Stimulated activated CD8-positive, alpha-beta memory T cell treated with anti-CD3 and anti-CD28 coated beads, Interleukin-15, amount 100 ng/mL, for 48 hours (primary cell): ENCODE data around the gene ZNF292.
A peak's percentile ranks its signal among the peaks of the same experiment; 100 is the strongest.
"Not testable (repeated sequence)": the region's sequence is repeated elsewhere in the genome, so short reads cannot be mapped to it uniquely, and the experiment has no call there.

Experiments
- DNase-seq, 2 donors: peaks; one replicate each; pipeline ENCODE4 v3.0.0-alpha.2; 2020; ENCODE audit warnings: low read depth in 2 of 2

The ZNF292 gene

DNA sequence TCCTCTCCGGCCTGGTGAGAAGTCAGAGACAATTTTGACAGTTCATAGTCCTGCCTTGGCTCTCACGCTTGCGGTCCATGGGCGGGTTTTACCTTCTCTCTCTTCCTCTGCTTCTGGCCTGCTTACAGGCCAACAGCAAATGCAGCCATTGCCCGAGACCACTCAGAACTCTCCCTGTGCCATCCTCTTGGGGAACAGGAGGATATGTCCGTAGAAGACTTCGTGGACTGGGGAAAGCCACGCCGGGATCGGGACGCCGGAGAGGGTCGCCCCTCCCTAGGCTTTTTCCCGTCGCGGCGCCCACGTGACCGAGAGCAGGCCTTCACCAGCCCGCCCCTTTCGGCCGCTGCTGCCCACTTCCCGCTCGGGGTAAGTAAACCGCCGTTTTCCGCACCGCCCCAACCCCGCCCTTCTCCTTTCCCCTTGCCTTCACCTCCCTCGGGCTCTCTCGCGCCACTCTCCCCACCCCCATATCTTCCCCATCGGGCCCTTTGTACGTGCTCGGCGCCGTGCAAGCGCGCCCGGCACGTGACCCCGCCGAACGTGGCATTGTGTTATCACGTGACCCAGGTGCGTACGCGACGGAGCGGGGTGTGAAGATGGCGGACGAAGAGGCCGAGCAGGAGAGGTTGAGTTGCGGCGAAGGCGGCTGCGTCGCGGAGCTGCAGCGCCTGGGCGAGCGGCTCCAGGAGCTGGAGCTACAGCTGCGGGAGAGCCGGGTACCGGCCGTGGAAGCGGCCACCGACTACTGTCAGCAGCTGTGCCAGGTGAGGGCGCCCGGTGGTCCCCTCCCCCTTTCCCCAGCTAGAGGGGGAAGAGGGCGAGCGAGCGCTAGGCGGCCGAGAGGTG, at the start of gene ZNF292:
Gene ZNF292, plus strand, starts transcription at position 573 of the 849 bp plus-strand sequence. Its CDS starts 27 bp downstream, at position 600.
- DNase-seq = peak; percentile 97 to 98

DNA sequence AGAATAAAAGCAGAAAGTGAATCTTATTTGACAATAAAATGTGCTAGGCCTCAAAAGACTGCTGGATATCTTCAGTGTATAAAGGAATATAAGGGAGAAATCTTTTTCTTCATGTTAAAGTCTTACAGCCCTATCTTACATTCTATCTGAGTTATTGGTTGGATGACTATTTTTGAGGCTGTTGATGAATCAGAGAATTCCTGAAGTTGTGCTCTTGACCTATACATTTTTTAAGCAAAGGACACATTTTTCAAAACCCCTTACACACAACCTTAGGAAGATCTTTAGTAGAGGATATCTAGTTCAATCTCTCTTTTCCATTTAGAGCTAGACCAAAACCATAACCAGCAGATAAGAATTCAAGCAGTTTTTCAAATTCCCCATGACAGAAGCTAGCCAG, 49.5 kb upstream of the ZNF292 start:
- no peak for DNase-seq

GRCh38 chr6:87110636-87111035, 44.7 kb upstream of the ZNF292 start:
- DNase-seq = no peak

GRCh38 chr6:87115402-87116135, 39.8 kb upstream of the ZNF292 start:
- DNase-seq = no peak

- no peak for DNase-seq
Observed at GRCh38 chr6:87116922-87117321, 38.4 kb upstream of the ZNF292 start.

DNA sequence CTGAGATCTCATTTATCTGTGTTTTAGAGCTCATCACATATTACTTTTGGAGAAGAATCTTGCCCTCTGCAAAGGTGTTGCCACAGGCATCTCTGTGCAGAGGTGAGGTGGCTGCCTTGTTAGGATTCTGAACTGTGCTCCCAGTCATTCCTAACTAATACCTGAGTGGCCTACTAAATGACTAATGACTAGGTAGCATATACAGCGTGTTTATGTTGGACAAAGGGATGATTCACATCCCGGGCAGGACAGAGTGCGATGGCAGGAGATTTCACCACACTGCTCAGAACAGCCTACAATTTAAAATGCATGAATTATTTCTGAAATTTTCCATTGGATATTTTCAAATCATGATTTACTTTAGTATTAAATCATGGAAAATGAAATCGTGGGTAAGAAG, 37.3 kb upstream of the ZNF292 start:
- DNase-seq = no peak

DNA sequence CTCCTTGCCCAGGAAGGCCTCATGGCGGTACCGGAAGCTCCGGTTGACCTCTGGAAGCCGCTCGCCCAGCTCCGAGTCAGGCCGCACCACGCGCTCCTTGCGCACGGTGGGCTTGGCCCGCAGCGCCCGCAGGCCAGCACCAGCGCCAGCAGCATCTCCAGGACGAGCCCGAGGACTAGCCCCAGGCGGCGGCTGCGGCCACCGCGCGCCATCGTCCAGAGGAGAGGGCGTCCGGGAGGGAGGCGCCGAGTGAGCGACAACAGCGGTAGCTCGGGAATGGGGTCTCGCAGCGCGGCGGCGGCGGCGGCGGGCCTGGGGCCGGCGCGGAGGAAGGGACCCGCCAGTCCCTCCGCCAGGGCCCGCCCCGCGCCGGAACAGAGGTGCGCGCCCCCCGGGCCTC, 32.9 kb upstream of the ZNF292 start:
- DNase-seq = no peak

- DNase-seq = no peak
Observed at GRCh38 chr6:87124074-87124473, 31.3 kb upstream of the ZNF292 start.

DNA sequence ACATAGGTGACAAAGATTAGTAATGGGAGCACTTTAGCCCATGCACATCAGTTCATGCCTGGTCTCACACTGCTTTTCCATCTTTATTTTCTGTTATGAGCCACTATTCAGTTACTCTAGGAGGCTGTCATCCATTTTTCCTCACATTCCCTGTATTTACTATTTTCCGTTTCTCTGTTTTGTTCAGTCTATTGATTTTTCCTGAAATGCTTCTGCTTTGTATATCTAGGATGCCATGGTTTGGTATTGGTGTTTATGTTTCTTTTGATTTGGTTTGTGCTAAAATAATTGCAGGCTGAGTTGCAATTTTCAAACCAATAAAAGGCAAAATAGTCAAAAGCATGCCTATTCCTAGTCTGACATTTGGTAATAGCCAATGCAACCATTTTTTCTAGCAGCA, 28.9 kb upstream of the ZNF292 start:
- no peak for DNase-seq

DNA sequence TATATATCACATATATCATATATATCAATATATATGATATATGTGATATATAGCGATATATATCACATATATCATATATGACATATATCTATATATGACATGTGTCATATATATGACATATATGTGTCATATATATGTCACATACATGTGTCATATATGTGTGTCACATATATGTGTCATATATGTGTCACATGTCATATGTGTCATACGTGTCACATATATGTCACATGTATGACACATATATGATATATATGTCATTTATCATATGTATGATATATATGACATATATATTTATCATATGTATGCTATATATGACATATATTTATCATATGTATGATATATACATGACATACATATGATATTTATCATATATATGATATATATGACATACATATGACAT, 27.6 kb upstream of the ZNF292 start:
- no peak for DNase-seq

DNA sequence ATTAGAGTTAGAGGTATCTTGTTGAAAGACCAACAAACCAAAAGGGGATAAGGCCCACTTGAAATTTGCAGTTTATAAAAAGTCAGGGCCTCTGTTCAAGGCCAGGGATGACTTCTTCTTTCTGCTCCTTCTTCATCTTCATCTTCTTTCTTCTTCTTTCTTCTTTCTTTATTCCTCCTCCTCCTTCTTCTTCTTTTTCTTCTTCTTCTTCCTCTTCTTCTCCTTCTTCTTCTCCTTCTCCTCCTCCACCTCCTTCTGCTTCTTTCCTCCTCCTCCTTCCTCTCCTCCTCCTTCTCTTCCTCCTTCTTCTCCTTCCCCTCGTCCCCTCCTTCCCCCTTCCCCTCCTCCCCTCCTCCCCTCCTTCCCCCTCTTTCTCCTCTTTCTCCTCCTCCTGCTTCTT, 18.4 kb upstream of the ZNF292 start:
- no peak for DNase-seq

GRCh38 chr6:87139236-87139635, 16.1 kb upstream of the ZNF292 start:
- no peak for DNase-seq

GRCh38 chr6:87139927-87140326, 15.4 kb upstream of the ZNF292 start:
- not testable (repeated sequence) for DNase-seq

GRCh38 chr6:87146363-87146762, 9.0 kb upstream of the ZNF292 start:
- no peak for DNase-seq

- DNase-seq = no peak
Observed at GRCh38 chr6:87150406-87150805, 5.0 kb upstream of the ZNF292 start.

GRCh38 chr6:87151471-87151780, 3.9 kb upstream of the ZNF292 start:
- DNase-seq = no peak

- peak; percentile 49 to 52 for DNase-seq
Observed at GRCh38 chr6:87151781-87152525, 3.4 kb upstream of the ZNF292 start.

DNA sequence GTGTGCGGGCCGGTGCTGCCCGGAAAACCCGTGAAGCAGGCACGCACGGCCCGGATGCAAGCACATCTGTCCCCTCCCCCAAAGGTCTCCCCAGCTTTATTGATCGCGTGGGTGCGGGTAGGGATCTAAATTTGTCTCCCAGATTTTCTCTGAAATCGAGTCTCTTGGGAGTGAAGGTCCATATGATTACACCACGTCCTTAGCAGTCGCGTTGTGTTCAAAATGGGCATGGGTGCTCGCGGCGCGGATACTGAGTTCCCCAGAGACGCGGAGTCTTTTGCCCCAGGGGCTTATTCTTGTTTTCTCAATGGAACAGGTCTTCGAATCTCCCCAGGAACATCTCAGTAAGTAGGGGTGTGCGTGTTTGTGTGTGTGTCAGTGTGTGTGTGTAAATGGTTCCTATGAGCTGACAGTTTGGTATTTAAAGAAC, 2.8 kb upstream of the ZNF292 start:
- no peak for DNase-seq

- DNase-seq = no peak
Observed at GRCh38 chr6:87154641-87154992, 748 bp upstream of the ZNF292 start.

- peak; percentile 31 to 47 for DNase-seq
Observed at GRCh38 chr6:87155842-87156815, 764 bp downstream of the ZNF292 start.

DNA sequence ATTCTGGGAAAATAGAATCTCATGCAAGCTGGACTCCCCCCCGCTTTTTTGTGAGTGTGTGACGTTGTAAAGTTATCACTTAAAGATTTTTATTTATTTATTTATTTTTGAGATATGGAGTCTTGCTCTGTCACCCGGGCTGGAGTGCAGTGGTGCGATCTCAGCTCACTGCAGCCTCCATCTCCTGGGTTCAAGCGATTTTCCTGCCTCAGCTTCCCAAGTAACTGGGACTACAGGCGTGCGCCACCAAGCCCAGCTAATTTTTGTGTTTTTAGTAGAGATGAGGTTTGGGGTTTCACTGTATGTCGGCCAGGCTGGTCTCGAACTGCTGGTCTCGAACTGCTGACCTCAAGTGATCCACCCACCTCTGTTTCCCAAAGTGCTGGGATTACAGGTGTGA, 2.2 kb downstream of the ZNF292 start:
- DNase-seq = not testable (repeated sequence)
